22Rv1 (cell line): ENCODE data around the gene KIF1A.

Experiments
- CTCF ChIP-seq: fragments of 450-650 bp; IDR thresholded peaks from 2 replicates; pipeline ENCODE4 v1.5.1; 2017; ENCODE audit warnings: mild to moderate bottlenecking
- ZFX ChIP-seq: fragments of 450-650 bp; IDR thresholded peaks from 2 replicates; pipeline ENCODE4 v1.6.1; 2017; ENCODE audit warnings: antibody characterized with exemption, borderline replicate concordance

DNA sequence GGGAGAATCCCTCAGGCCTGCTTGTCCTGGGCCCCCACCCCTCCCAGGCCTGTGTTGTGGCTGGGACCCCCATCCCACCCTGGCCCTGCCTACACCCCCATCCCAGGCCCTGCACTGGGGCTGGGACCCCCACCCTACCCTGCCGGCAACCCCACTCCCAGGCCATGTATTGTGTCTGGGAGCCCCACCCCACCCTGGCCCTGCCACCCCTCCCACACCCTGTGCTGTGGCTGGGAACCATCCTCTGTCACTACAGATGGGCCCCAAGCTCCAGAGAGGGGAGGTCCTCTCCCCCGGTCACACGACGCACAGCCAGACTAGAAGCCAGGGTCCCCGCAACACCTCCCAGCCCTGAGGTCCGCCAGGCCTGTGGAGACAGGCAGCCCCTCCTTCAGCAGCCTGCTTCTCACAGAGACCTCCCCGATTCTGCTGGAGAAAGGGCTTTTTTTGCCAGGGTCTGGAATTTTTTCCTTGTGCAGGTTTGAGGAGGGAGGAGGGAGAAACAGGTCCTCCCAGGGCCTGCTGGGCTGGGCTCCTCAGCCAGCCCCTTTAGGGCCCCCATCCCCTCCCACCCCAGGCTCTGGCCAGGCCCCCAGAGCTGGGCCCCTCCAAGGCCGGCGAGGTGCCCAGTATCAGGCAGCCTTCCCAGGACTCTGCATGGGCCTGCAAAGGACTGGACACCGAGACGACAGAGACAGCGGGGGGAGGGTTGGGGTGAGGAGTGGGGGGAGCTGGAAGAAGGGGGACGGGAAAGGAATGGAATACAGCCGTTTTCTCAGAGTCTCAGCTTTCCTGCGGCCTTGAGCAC, 28.0 kb downstream of the KIF1A start:
- no peak for TF ChIP-seq CTCF
- no peak for TF ChIP-seq ZFX
